Transverse colon (tissue), 4 donors: ENCODE data around the gene PTDSS2. TPM values are rescaled to one million over a fixed set of nuclear protein-coding genes. Genes with fewer than 3 reads are reported as not detected.
"Not testable (repeated sequence)": the region's sequence is repeated elsewhere in the genome, so short reads cannot be mapped to it uniquely, and the experiment has no call there.

ENCODE experiments used
- DNase-seq: peaks from one replicate; pipeline ENCODE4 v3.0.0-alpha.2; 2019
- H3K27ac ChIP-seq, 4 donors: fragments of 200-600 bp; sonication (generic); 2 replicates each; pipeline ENCODE4 v1.5.1; 2016 to 2018; ENCODE audit warnings: inconsistent platforms in 4 of 4
- H3K27me3 ChIP-seq: fragments of 200-600 bp; sonication (generic); 2 replicates; pipeline ENCODE4 v1.5.1; 2017; ENCODE audit warnings: inconsistent platforms
- H3K36me3 ChIP-seq, 4 donors: fragments of 200-600 bp; sonication (generic); 2 replicates each; pipeline ENCODE4 v1.5.1; 2017 to 2019; ENCODE audit warnings: inconsistent platforms in 4 of 4
- H3K4me1 ChIP-seq, 4 donors: fragments of 200-600 bp; sonication (generic); 2 replicates each; pipeline ENCODE4 v1.5.1; 2017 to 2020; ENCODE audit warnings: inconsistent platforms in 4 of 4
- H3K4me3 ChIP-seq, 4 donors: fragments of 200-600 bp; sonication (generic); 1 replicate in 1 of 4; 2 replicates in 3 of 4; pipeline versions ENCODE4 v1.5.1 to v1.6.1; 2017 to 2019; ENCODE audit warnings: inconsistent platforms in 4 of 4
- H3K9me3 ChIP-seq, 2 donors: fragments of 200-600 bp; sonication (generic); 2 replicates each; pipeline ENCODE4 v1.5.1; 2017 to 2019; ENCODE audit warnings: inconsistent platforms in 2 of 2
- EP300 ChIP-seq: sonication (generic); formaldehyde crosslinking; IDR thresholded peaks from one replicate; pipeline ENCODE4 v1.6.1; 2017; ENCODE audit warnings: antibody characterized with exemption, low read depth
- POLR2A ChIP-seq: fragments of 450-650 bp; IDR thresholded peaks from one replicate; pipeline ENCODE4 v1.6.1; 2016; ENCODE audit warnings: antibody characterized with exemption, mild to moderate bottlenecking, moderate library complexity
- POLR2AphosphoS5 ChIP-seq, 3 donors: sonication (generic); formaldehyde crosslinking; IDR thresholded peaks; one replicate each; pipeline ENCODE4 v1.6.1; 2016; ENCODE audit warnings: antibody characterized with exemption in 3 of 3
- WGBS, 2 donors: methylation state at CpG; one replicate each; pipeline ENCODE4 v1.1.5; 2018; ENCODE audit warnings: low coverage in 1 of 2; 5-methylcytosine and 5-hydroxymethylcytosine counted together
- in situ Hi-C, 4 donors: fragments of 200-750 bp; cut with MboI; loops; one replicate each; pipeline versions ENCODE4 v1.15.0 to v1.15.1; 2017; ENCODE audit warnings: low sequenced_read_pairs in 3 of 4, low pct_ligation_motif_present in 1 of 4, low pct_unique_long_range_greater_than_20kb in 1 of 4
- intact Hi-C: fragments of 100-400 bp; cut with DNase I; formaldehyde crosslinking; loops from one replicate; pipeline ENCODE4 v1.15.1; 2023; ENCODE audit warnings: low total_unique reads
- total RNA-seq, 4 donors: library from RNA; depleted of rRNA; stranded (reverse); fragments of >200 nt; gene quantifications; one replicate each; pipeline ENCODE4 v1.1.0, GENCODE V29; 2016
- TF ChIP-seq, protein P1 (sequence below), 5 experiments: fragments of 200-600 bp in 3 of 5; fragments of 450-650 bp in 2 of 5; sonication (generic) in 3 of 5; IDR thresholded peaks; 1 replicate in 2 of 5; 2 replicates in 3 of 5; pipeline ENCODE4 v1.5.1; 2016 to 2017; ENCODE audit warnings: antibody characterized with exemption in 5 of 5, inconsistent platforms in 3 of 5, mild to moderate bottlenecking in 2 of 5, moderate library complexity in 1 of 5

Gene PTDSS2
- total RNA-seq, 4 donors from 2014 or later, result 28.5 to 264 (median 76.0) TPM

- Histone ChIP-seq H3K4me3 (no peak overlapping the region), H3K36me3 (no peaks in the 10 kb centered on the region), H3K4me1 (no peaks in the 10 kb centered on the region), H3K9me3 (no peaks in the 10 kb centered on the region), H3K27me3 (no peaks in the 10 kb centered on the region), H3K27ac (no peak overlapping the region)
- in situ Hi-C loops, result no loop called here
- TF ChIP-seq POLR2AphosphoS5 (IDR thresholded peaks at IDR 0.05), result no peak
- TF ChIP-seq, protein P1, sequence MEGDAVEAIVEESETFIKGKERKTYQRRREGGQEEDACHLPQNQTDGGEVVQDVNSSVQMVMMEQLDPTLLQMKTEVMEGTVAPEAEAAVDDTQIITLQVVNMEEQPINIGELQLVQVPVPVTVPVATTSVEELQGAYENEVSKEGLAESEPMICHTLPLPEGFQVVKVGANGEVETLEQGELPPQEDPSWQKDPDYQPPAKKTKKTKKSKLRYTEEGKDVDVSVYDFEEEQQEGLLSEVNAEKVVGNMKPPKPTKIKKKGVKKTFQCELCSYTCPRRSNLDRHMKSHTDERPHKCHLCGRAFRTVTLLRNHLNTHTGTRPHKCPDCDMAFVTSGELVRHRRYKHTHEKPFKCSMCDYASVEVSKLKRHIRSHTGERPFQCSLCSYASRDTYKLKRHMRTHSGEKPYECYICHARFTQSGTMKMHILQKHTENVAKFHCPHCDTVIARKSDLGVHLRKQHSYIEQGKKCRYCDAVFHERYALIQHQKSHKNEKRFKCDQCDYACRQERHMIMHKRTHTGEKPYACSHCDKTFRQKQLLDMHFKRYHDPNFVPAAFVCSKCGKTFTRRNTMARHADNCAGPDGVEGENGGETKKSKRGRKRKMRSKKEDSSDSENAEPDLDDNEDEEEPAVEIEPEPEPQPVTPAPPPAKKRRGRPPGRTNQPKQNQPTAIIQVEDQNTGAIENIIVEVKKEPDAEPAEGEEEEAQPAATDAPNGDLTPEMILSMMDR (IDR thresholded peaks at IDR 0.05), result no peak
- no peak for TF ChIP-seq EP300
- no peak for TF ChIP-seq POLR2A
- intact Hi-C loops, result no loop called here
- no peak for DNase-seq
- 83 to 91% methylated on average over 4 to 18 of the region's 20 CpGs for WGBS, 2 donors
These were observed 16.4 kb upstream of the PTDSS2 start for GRCh38 chr11:433641-434040.

GRCh38 chr11:434496-434895 lies 15.6 kb upstream of the PTDSS2 start:
- in situ Hi-C loops, result no loop called here
- intact Hi-C loops, result no loop called here
- H3K27ac ChIP-seq, result no peak overlapping the region

DNA sequence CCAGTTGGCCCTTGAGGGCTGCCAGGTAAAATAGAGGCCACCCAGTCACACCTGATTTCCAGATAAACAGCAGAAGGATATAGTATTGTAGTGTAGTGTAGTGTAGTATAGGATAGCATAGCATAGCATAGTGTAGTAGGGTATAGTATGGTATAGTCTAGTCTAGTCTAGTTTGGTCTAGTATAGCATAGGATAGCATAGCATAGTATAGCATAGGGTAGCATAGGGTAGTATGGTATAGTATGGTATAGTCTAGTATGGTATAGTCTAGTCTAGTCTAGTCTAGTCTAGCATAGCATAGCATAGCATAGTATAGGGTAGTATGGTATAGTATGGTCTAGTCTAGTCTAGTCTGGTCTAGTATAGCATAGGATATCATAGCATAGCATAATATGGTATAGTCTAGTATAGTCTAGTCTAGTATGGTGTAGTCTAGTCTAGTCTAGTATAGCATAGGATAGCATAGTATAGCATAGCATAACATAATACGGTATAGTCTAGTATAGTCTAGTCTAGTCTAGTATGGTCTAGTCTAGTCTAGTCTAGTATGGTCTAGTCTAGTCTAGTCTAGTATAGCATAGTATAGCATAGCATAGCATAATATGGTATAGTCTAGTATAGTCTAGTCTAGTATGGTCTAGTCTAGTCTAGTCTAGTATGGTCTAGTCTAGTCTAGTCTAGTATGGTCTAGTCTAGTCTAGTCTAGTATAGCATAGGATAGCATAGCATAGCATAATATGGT lies 14.9 kb upstream of the PTDSS2 start:
- H3K27me3 ChIP-seq, H3K4me3 ChIP-seq, H3K4me1 ChIP-seq, DNase-seq, intact Hi-C loops, H3K27ac ChIP-seq, in situ Hi-C loops, H3K9me3 ChIP-seq, H3K36me3 ChIP-seq: not testable (repeated sequence)
- 88% methylated on average over 1 of the region's 1 CpG; no CpG with 5 or more reads in 1 of the 2 donors for WGBS, 2 donors

More at GRCh38 chr11:434496-434895, 15.6 kb upstream of the PTDSS2 start:
- Histone ChIP-seq H3K4me1 (no peaks in the 10 kb centered on the region), H3K27me3 (no peaks in the 10 kb centered on the region), H3K9me3 (no peaks in the 10 kb centered on the region), H3K4me3 (no peak overlapping the region), H3K36me3 (no peaks in the 10 kb centered on the region)
- DNase-seq, result no peak
- TF ChIP-seq, protein P1 (IDR thresholded peaks at IDR 0.05), result no peak
- TF ChIP-seq EP300, result no peak
- no peak for TF ChIP-seq POLR2A
- no peak for TF ChIP-seq POLR2AphosphoS5 (IDR thresholded peaks at IDR 0.05)
- WGBS, 2 donors, result 90 to 93% methylated on average over 3 to 16 of the region's 16 CpGs

DNA sequence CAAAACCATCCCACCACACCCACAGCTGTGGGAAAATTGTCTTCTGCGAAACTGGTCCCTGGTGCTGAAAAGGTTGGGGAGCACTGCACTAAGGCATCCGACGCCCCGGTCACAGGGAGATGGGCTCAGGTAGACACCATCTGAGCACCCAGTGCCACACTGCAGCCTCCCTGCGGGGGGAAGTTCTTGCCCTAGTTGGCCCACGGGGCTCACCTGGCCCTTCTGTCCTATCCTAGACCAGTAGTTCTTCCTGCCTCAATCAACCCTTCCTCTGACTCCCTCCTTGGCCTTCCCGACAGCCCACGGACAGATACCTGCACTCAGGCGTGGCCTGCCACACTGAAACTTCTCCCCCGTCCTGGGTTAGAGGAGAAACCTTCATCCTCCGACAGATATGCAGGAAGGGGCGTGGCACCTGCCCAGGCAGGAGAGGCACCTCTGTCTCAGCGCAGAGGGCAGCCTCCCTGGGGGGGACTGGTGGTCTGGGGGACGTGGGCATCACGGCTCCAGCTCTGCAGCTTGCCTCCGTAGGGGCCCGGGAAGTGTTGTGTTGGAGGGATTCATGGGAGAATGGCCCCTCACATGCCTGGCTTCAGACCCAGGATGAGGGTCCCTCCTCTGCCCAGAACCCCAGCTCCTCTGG lies 12.7 kb upstream of the PTDSS2 start:
- no peak for DNase-seq
- in situ Hi-C loops, result no loop called here
- WGBS, 2 donors, result 90% methylated on average over 12 of the region's 17 CpGs; no CpG with 5 or more reads in 1 of the 2 donors

More for the DNA sequence above, 12.7 kb upstream of the PTDSS2 start:
- intact Hi-C loops, result no loop called here
- H3K4me3 ChIP-seq, result no peak overlapping the region
- H3K9me3 ChIP-seq, result no peaks in the 10 kb centered on the region
- no peak for TF ChIP-seq POLR2A
- no peak for TF ChIP-seq EP300
- TF ChIP-seq, protein P1 (IDR thresholded peaks at IDR 0.05), result no peak
- TF ChIP-seq POLR2AphosphoS5 (IDR thresholded peaks at IDR 0.05), result no peak
- H3K27ac ChIP-seq, result no peak overlapping the region
- H3K27me3 ChIP-seq, result peaks cover 13% of the 10 kb centered on the region
- peaks cover 0 to 18% (median 10%) of the 10 kb centered on the region in 4 donors for H3K4me1 ChIP-seq
- H3K36me3 ChIP-seq, result no peaks in the 10 kb centered on the region
